ENCODE data around the gene FAM180A.
"Not testable (repeated sequence)": the region's sequence is repeated elsewhere in the genome, so short reads cannot be mapped to it uniquely, and the experiment has no call there.

The FAM180A gene

DNA sequence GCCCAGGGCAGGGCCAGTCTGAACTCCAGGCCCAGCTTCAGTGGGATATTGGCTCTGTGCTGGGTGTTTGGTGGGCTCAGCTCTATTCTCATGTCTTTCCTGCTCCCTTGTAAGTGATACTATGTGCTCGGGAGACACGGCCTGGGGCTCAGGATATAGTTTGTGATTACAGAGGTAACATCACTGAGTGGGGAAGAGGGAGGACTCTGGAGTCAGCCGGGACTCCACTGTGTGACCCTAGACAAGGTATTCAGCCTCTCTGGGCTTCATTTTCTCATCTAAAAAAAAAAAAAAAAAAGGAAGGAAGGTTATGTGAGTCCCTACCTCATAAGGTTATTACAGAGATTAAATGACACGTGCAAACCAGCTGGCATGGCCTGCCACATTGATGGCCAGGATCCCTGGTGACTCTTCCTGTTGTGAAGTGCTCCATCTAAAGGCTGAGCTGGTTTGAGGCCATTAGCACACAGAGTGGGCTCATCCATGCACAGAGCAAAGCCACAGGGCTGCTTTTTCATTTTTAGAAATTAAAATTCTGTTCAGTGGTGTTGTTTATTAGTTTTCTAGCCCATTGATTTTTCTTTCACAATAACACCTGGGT, 36.3 kb downstream of the FAM180A start:
- DNase-seq, result no peak

DNA sequence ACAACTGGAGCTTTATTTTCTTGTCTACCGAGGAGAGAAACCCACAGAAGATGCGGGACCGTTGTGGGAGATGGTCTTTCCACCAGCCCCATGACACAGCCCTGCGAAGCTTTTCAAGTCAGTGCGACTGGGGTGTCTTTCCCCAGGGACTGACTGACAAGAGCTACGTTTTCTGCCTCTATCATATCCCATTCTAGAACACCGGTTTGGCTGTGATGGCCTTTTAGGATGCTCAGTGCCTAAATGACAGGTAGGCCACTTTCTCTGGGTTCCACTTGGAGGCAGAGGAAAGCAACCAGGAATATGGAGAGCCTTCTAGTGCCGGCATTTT, 37.5 kb downstream of the FAM180A start:
- no peak for DNase-seq

GRCh38 chr7:135710417-135711138, 38.0 kb downstream of the FAM180A start:
- DNase-seq, result no peak

DNA sequence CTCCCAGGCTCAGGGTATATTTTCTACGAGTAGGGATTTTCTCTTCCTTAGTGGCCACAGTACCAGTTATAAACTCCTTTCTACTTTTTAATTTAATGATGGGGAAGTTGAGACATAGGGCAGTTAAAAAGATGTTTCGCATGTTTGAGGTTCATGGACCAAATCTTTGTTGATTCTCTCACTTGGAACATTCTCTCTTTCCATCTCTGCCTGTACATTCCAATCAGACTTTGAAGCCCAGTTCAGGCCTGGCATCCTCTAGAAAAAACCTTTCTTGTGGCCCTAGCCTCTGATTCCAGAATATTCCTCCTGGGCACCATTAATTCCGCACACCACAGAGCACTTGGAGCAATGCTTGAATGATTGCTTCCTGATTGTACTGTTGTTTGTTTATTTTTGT, 39.1 kb downstream of the FAM180A start:
- DNase-seq, result no peak

DNA sequence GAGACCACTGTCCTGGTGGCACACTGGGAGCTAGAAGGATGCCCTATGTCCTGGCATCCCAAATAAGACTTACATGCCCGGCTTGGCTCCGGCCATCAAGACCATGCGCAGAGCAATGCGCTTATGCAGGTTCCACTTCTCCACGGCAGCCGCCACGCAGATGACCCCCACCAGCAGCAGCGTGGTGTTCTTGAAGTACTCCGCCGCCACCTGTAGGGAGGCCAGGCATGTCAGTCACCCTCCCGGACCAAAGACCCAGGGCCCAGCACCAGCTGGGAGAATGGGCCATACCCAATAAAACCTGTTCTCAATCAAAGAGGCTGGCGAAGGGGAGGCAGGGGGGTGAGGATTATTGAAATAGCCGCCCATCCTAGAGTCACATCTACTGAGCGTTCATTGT, 40.6 kb downstream of the FAM180A start:
- no peak for DNase-seq

- DNase-seq, result no peak
Measured at GRCh38 chr7:135707570-135707966, 41.0 kb downstream of the FAM180A start.

- DNase-seq, result no peak
Measured at GRCh38 chr7:135706858-135707569, 41.6 kb downstream of the FAM180A start.

DNA sequence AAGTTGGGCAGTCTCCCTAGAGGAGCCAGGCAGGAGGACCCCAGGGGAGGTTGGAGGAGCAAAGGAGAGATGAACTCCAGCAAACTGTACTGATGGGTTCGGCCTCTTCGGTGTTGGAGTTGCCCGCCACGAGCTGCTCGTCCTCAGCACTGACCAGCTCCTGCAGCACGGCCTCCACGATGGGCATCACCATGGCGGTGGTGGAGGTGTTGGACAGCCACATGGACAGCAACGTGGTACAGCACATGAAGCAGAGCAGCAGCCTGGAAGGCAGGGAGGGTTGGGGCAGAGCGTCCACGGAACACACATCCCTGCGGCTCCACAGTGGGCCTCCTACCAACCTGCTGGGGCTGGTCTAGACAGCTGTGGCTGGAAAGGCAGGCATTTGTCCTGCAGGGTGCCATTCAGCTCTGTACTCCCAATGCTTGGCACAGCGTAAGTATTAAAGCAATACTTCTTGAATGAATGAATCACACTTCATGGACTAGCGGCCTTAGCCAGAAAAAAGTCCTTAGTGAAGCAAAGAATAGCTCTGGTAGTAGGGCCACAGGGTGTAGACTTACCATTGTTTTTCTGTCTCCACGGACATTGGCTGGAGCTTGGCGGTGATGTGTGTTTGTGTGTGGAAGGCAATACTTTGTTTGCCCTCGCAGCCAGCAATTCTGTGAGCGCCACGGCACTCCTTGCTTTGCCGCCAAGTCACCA, 42.4 kb downstream of the FAM180A start:
- DNase-seq, result no peak

GRCh38 chr7:135704698-135705097, 43.9 kb downstream of the FAM180A start:
- no peak for DNase-seq

- DNase-seq, result no peak
Measured at GRCh38 chr7:135704074-135704473, 44.5 kb downstream of the FAM180A start.

- DNase-seq, result no peak
Measured at GRCh38 chr7:135697276-135698049, 51.1 kb downstream of the FAM180A start.

GRCh38 chr7:135693558-135693957, 55.1 kb downstream of the FAM180A start:
- no peak for DNase-seq

GRCh38 chr7:135692606-135693005, 56.0 kb downstream of the FAM180A start:
- not testable (repeated sequence) for DNase-seq

DNA sequence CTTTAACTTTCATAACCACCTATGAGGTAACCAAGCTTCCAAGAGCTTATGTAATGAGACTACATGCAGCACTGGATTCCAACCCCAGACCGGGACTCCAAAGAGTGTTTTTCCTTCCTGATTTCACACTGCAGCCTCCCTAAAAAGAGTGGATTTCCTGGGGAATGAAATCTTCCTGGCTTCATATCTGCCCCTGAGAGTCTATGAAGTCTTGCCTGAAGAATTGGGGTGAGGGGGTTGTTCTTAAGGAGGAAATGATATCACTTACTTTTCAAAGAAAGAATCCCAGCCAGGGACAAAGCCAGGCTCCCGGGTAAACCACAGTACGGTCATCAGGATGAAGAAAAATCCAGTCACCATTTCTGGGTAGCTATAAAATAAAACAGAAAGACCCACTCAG, 56.6 kb downstream of the FAM180A start:
- DNase-seq, result no peak

- DNase-seq, result no peak
Measured at GRCh38 chr7:135690566-135690965, 58.0 kb downstream of the FAM180A start.

- DNase-seq, result no peak
Measured at GRCh38 chr7:135687466-135687865, 61.1 kb downstream of the FAM180A start.

DNA sequence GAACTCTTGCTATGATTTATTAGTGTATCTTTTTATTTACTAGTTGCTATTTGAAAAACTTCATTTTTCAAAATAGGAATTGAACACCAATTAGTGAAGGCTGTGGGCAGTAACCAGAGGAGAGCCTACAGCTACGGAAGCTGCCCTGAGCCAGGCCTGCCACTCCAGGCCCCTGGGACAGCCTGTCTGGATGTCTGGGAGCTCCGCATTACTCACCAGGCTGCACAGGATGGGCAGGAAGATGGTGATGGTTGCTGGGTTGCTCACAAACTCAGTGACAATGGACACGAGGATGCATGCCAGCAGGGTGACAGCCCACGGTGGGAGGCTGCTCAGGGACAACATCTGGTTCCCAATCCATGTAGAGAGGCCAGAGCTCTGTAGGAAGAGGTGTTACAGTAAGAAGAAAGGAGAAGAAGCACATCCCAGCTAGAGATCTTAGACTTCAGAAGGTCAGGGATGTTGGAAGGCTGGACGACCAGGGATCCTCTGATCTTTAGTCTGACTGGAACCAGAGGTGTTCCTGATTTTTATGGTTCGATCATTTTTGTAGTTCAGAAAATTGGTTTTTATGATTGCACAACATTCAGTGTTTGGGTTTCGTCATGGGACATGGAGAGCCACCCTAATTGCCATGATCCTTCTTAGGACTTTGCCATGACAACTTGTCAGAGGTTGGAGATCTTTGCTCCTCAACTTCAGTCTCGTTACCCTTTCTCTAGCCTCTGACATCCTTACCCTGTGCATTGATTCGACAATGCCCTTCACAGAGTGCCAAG, 63.1 kb downstream of the FAM180A start:
- DNase-seq, result no peak

DNA sequence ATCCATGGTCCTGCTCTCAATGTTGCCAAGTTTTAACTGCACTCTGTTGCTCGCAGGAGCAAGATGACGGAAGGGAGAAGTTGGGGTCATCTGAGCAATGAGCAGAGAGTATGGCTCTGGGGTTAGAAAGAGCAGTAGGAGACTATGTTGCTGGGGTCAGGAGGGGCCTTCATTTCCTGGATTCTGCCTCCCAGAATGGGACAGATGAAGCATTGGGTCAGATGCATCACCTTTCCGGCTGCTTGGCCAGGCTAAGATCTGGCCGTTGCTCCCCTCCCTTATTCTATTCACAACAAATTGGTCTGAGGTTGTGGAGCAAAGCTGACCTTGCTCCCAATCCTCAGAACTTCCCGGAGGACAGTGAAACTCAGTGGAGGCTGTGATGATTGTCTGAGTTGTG, 63.9 kb downstream of the FAM180A start:
- no peak for DNase-seq

DNA sequence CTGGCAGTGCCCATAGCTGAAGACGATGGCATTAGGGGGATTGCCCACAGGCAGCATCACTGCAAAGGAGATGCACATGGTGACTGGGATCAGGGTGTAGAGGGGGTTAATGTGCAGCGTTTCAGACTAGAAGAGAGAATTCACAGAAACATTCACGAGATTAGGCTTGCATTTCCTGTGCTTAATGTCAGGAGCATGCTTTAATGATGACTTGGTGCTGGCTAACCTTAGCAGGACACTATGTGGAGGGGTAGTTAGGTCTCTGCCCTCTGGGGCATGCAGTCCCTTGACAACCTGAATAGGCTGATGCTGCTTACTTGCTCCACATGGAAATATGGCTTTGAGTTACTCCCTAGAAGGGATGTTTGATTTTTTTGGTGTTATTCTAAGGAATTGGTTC, 64.5 kb downstream of the FAM180A start:
- no peak for DNase-seq

DNA sequence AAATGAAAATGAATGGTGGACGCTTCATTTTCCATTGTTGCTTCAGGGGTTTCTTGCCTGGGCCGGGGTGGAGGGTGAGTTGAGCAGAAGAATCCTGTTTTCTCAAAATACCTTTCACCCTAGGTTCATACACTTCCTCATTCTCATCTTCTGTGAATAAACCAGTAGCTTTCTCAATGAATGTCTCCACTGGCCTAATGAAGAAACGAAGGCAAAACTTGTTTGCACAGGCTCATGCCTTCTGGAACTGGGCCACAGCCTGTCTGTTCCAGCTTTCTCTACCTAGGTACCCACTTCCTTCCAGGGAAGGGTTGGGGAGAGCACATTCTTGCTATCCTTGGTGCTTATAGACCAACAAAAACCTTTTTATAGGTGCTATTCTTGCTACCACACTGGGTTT, 65.0 kb downstream of the FAM180A start:
- no peak for DNase-seq

GRCh38 chr7:135682191-135682590, 66.4 kb downstream of the FAM180A start:
- DNase-seq, result no peak

GRCh38 chr7:135681762-135682161, 66.9 kb downstream of the FAM180A start:
- DNase-seq, result no peak

All from NK-92 treated with Interleukin-12 subunit alpha and Interleukin-12 subunit beta, amount 100 ng/mL, for 24 hours (cell line).